Subcutaneous adipose tissue (tissue), 4 donors: Measurements from ENCODE around the gene PDLIM3. TPM values are rescaled to one million over a fixed set of nuclear protein-coding genes. Genes with fewer than 3 reads are reported as not detected.

ENCODE experiments used
- CTCF ChIP-seq: fragments of 450-650 bp; IDR thresholded peaks from one replicate; pipeline ENCODE4 v1.5.1; 2016; ENCODE audit warnings: low read depth, mild to moderate bottlenecking, control low read depth, antibody characterized with exemption, moderate library complexity
- total RNA-seq, 4 donors: library from RNA; depleted of rRNA; stranded (reverse); fragments of >200 nt; gene quantifications; one replicate each; pipeline ENCODE4 v1.1.0, GENCODE V29; 2016

The PDLIM3 gene
- total RNA-seq, 4 donors from 2014 or later = 8.3 to 33.7 (median 13.4) TPM

GRCh38 chr4:185524888-185525863 is 10.1 kb downstream of the PDLIM3 start:
- TF ChIP-seq CTCF = no peak

- TF ChIP-seq CTCF = no peak
These were observed 11.4 kb downstream of the PDLIM3 start for GRCh38 chr4:185523862-185524261.

GRCh38 chr4:185522451-185522850 is 12.9 kb downstream of the PDLIM3 start:
- no peak for TF ChIP-seq CTCF

GRCh38 chr4:185520119-185520518 is 15.2 kb downstream of the PDLIM3 start:
- no peak for TF ChIP-seq CTCF

GRCh38 chr4:185518494-185518893 is 16.8 kb downstream of the PDLIM3 start:
- TF ChIP-seq CTCF = no peak

- TF ChIP-seq CTCF = no peak
These were observed 17.2 kb downstream of the PDLIM3 start for GRCh38 chr4:185518069-185518468.

- TF ChIP-seq CTCF = no peak
These were observed 20.1 kb downstream of the PDLIM3 start for GRCh38 chr4:185515248-185515647.
